Left ventricle myocardium inferior (tissue), 1 donor: ENCODE data around the gene STK26. TPM values are rescaled to one million over a fixed set of nuclear protein-coding genes. Genes with fewer than 3 reads are reported as not detected.
"Not testable (repeated sequence)": the region's sequence is repeated elsewhere in the genome, so short reads cannot be mapped to it uniquely, and the experiment has no call there.

Source experiments
- DNase-seq: peaks from one replicate; pipeline ENCODE4 v3.0.0-alpha.2; 2020
- H3K27ac ChIP-seq: fragments of 200-600 bp; replicated peaks from 2 replicates; pipeline ENCODE4 v1.8.0; 2021
- H3K27me3 ChIP-seq: fragments of 200-600 bp; 2 replicates; pipeline ENCODE4 v1.8.0; 2021; ENCODE audit warnings: low read depth
- H3K36me3 ChIP-seq: fragments of 200-600 bp; 2 replicates; pipeline ENCODE4 v1.8.0; 2021
- H3K4me1 ChIP-seq: fragments of 200-600 bp; 2 replicates; pipeline ENCODE4 v1.8.0; 2021
- H3K4me3 ChIP-seq: fragments of 200-600 bp; 2 replicates; pipeline ENCODE4 v1.8.0; 2021; ENCODE audit warnings: mild to moderate bottlenecking, moderate library complexity
- H3K9me3 ChIP-seq: fragments of 200-600 bp; replicated peaks from 2 replicates; pipeline ENCODE4 v1.8.0; 2021
- intact Hi-C: fragments of 100-400 bp; cut with micrococcal nuclease; formaldehyde crosslinking; loops from one replicate; pipeline ENCODE4 v1.11.0; 2022
- total RNA-seq: library from RNA; stranded (reverse); fragmentation: NEBNext Ultra II Directional; extraction: Animal tissue kit (Norgen Biotek cat#: 25700); gene quantifications from one replicate; pipeline ENCODE4 v1.2.1, GENCODE V29; 2021
- TF ChIP-seq, protein P1 (sequence below): fragments of 200-600 bp; IDR thresholded peaks from 2 replicates; pipeline ENCODE4 v1.8.0; 2021; ENCODE audit warnings: antibody characterized with exemption, mild to moderate bottlenecking, borderline replicate concordance
- donor health status: DM: no; HTN: yes; CAD: no; lungs with severe emphysema.

The STK26 gene
- total RNA-seq, 1 donor from 2014 or later = 0.80 TPM

GRCh38 chrX:132040066-132040465 is 17.0 kb downstream of the STK26 start:
- intact Hi-C loops = no loop called here
- no peaks in the 10 kb centered on the region for H3K27me3 ChIP-seq
- H3K27ac ChIP-seq = no peak overlapping the region
- DNase-seq = no peak
- no peaks in the 10 kb centered on the region for H3K36me3 ChIP-seq
- H3K4me1 ChIP-seq = no peaks in the 10 kb centered on the region
- H3K9me3 ChIP-seq = no peaks in the 10 kb centered on the region
- H3K4me3 ChIP-seq = no peak overlapping the region
- TF ChIP-seq, protein P1, sequence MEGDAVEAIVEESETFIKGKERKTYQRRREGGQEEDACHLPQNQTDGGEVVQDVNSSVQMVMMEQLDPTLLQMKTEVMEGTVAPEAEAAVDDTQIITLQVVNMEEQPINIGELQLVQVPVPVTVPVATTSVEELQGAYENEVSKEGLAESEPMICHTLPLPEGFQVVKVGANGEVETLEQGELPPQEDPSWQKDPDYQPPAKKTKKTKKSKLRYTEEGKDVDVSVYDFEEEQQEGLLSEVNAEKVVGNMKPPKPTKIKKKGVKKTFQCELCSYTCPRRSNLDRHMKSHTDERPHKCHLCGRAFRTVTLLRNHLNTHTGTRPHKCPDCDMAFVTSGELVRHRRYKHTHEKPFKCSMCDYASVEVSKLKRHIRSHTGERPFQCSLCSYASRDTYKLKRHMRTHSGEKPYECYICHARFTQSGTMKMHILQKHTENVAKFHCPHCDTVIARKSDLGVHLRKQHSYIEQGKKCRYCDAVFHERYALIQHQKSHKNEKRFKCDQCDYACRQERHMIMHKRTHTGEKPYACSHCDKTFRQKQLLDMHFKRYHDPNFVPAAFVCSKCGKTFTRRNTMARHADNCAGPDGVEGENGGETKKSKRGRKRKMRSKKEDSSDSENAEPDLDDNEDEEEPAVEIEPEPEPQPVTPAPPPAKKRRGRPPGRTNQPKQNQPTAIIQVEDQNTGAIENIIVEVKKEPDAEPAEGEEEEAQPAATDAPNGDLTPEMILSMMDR = no peak

GRCh38 chrX:132041015-132041414 is 17.9 kb downstream of the STK26 start:
- no peak overlapping the region for H3K27ac ChIP-seq
- no peaks in the 10 kb centered on the region for H3K4me1 ChIP-seq
- intact Hi-C loops = no loop called here
- H3K36me3 ChIP-seq = no peaks in the 10 kb centered on the region
- TF ChIP-seq, protein P1 = no peak
- H3K4me3 ChIP-seq = no peak overlapping the region
- H3K27me3 ChIP-seq = no peaks in the 10 kb centered on the region
- DNase-seq = no peak
- no peaks in the 10 kb centered on the region for H3K9me3 ChIP-seq

- intact Hi-C loops = no loop called here
- Histone ChIP-seq H3K36me3 (no peaks in the 10 kb centered on the region), H3K4me3 (no peak overlapping the region), H3K9me3 (no peaks in the 10 kb centered on the region), H3K27ac (no peak overlapping the region), H3K4me1 (no peaks in the 10 kb centered on the region), H3K27me3 (no peaks in the 10 kb centered on the region)
- TF ChIP-seq, protein P1 = no peak
- no peak for DNase-seq
Observed at GRCh38 chrX:132043977-132044376, 20.9 kb downstream of the STK26 start.

- Histone ChIP-seq H3K4me1 (no peaks in the 10 kb centered on the region), H3K36me3 (no peaks in the 10 kb centered on the region), H3K4me3 (no peak overlapping the region), H3K9me3 (no peaks in the 10 kb centered on the region), H3K27me3 (no peaks in the 10 kb centered on the region), H3K27ac (no peak overlapping the region)
- no peak for DNase-seq
- TF ChIP-seq, protein P1 = no peak
- intact Hi-C loops = no loop called here
Observed at GRCh38 chrX:132044953-132045352, 21.9 kb downstream of the STK26 start.

DNA sequence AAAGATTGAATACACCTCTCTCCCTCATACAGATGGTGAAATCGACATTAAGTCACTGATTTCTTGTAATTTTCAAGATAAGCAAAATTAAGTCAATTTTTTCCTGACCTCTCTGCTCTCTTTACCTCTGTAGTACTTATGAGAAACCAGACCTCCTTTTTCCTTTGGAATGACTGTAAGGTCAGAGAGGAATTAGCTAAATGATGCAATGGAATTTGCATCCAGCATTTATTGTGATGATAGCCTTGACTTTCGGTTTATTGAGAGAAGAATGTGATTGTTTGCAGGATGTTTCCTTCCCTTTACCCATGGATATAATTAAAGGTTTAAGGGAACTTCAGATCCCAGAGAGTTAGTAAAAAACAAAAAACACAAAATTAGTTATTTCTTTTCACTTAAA is 22.4 kb downstream of the STK26 start:
- H3K27ac ChIP-seq = no peak overlapping the region
- no peaks in the 10 kb centered on the region for H3K9me3 ChIP-seq
- H3K4me3 ChIP-seq = no peak overlapping the region
- no peaks in the 10 kb centered on the region for H3K27me3 ChIP-seq
- no peak for DNase-seq
- intact Hi-C loops = no loop called here
- no peaks in the 10 kb centered on the region for H3K4me1 ChIP-seq
- no peaks in the 10 kb centered on the region for H3K36me3 ChIP-seq
- TF ChIP-seq, protein P1 = no peak

DNA sequence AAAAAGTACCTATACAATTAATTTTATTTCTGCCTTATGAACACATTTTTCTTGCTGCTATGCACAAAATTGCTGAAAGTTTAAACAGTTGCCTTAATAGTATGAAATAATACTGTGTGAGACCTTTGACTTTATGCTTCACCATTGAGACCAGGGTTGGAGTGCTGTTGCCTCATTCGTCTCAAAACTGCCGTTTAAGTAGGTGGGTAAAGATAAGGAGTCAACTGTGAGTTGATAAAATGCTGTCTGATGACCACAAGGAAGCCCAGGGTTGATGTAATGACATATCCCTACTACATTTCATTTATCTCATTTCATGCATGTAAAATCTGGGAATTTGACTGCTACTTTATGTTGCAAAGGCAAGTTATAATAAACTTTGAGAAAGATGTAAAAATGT is 23.4 kb downstream of the STK26 start:
- intact Hi-C loops = no loop called here
- no peak for DNase-seq
- no peaks in the 10 kb centered on the region for H3K27me3 ChIP-seq
- H3K4me3 ChIP-seq = no peak overlapping the region
- H3K36me3 ChIP-seq = no peaks in the 10 kb centered on the region
- no peaks in the 10 kb centered on the region for H3K4me1 ChIP-seq
- TF ChIP-seq, protein P1 = no peak
- no peaks in the 10 kb centered on the region for H3K9me3 ChIP-seq
- H3K27ac ChIP-seq = no peak overlapping the region

- H3K27me3 ChIP-seq, H3K27ac ChIP-seq, H3K36me3 ChIP-seq, H3K9me3 ChIP-seq, DNase-seq, intact Hi-C loops, H3K4me1 ChIP-seq, H3K4me3 ChIP-seq: not testable (repeated sequence)
Observed at GRCh38 chrX:132051778-132052177, 28.7 kb downstream of the STK26 start.
